GM12891 (cell line): ENCODE measurements around the gene CADM1.

Source experiments
- POLR2A ChIP-seq: IDR thresholded peaks from 2 replicates; pipeline ENCODE4 v1.6.1; 2011; ENCODE audit warnings: low read depth, low read length, control low read depth
- POLR2AphosphoS5 ChIP-seq: IDR thresholded peaks from 2 replicates; pipeline ENCODE4 v1.6.1; 2011; ENCODE audit warnings: low read depth, low read length, control low read depth

GRCh38 chr11:115528225-115528624 is 24.0 kb upstream of the CADM1 start:
- TF ChIP-seq POLR2A (no peak), POLR2AphosphoS5 (no peak)
